Measurements from ENCODE around the gene ACACB. TPM values are rescaled to one million over a fixed set of nuclear protein-coding genes. Genes with fewer than 3 reads are reported as not detected.

Gene ACACB
- total RNA-seq, 2 experiments from 2014 or later: 21.4 to 23.2 TPM

- Mint-ChIP-seq H3K27me3 (no peaks in the 10 kb centered on the region), H3K27ac (no peak overlapping the region), H3K36me3 (no peaks in the 10 kb centered on the region), H3K4me1 (peaks cover 17% of the 10 kb centered on the region), H3K4me3 (no peak overlapping the region), H3K9me3 (no peaks in the 10 kb centered on the region)
- DNase-seq (no peak), ATAC-seq (ENCODE audit: low read depth) (no peak)
- POLR2A ChIA-PET: no interaction called here
Observed at GRCh38 chr12:109115404-109115757, 1.0 kb upstream of the ACACB start.

GRCh38 chr12:109116611-109116949, 193 bp downstream of the ACACB start:
- no peaks in the 10 kb centered on the region for H3K27me3 Mint-ChIP-seq
- ATAC-seq (ENCODE audit: low read depth) (no peak), DNase-seq (no peak)
- no peak overlapping the region for H3K27ac Mint-ChIP-seq
- POLR2A ChIA-PET: interaction anchor here (0.6 kb wide), 1 partner anchor 1773 kb away, joined by 4 read pairs; no protein-coding TSS in a partner anchor
- no peaks in the 10 kb centered on the region for H3K36me3 Mint-ChIP-seq
- no peak overlapping the region for H3K4me3 Mint-ChIP-seq
- H3K4me1 Mint-ChIP-seq: peaks cover 13% of the 10 kb centered on the region
- no peaks in the 10 kb centered on the region for H3K9me3 Mint-ChIP-seq

- POLR2A ChIA-PET: no interaction called here
- no peaks in the 10 kb centered on the region for H3K9me3 Mint-ChIP-seq
- ATAC-seq (ENCODE audit: low read depth) (no peak), DNase-seq (no peak)
- no peak overlapping the region for H3K27ac Mint-ChIP-seq
- peaks cover 6% of the 10 kb centered on the region for H3K4me1 Mint-ChIP-seq
- no peaks in the 10 kb centered on the region for H3K27me3 Mint-ChIP-seq
- no peaks in the 10 kb centered on the region for H3K36me3 Mint-ChIP-seq
- H3K4me3 Mint-ChIP-seq: no peak overlapping the region
Observed at GRCh38 chr12:109120095-109120494, 3.7 kb downstream of the ACACB start.

- H3K27ac Mint-ChIP-seq: no peak overlapping the region
- H3K4me3 Mint-ChIP-seq: no peak overlapping the region
- DNase-seq (no peak), ATAC-seq (ENCODE audit: low read depth) (no peak)
- H3K4me1 Mint-ChIP-seq: peaks cover 4% of the 10 kb centered on the region
- H3K9me3 Mint-ChIP-seq: no peaks in the 10 kb centered on the region
- no peaks in the 10 kb centered on the region for H3K27me3 Mint-ChIP-seq
- POLR2A ChIA-PET: no interaction called here
- H3K36me3 Mint-ChIP-seq: no peaks in the 10 kb centered on the region
Observed at GRCh38 chr12:109120557-109120956, 4.2 kb downstream of the ACACB start.

GRCh38 chr12:109121346-109121880, 5.0 kb downstream of the ACACB start:
- Mint-ChIP-seq H3K36me3 (no peaks in the 10 kb centered on the region), H3K27ac (no peak overlapping the region), H3K4me1 (no peaks in the 10 kb centered on the region), H3K9me3 (no peaks in the 10 kb centered on the region), H3K4me3 (no peak overlapping the region), H3K27me3 (no peaks in the 10 kb centered on the region)
- ATAC-seq (ENCODE audit: low read depth): no peak
- no peak for DNase-seq
- POLR2A ChIA-PET: no interaction called here

GRCh38 chr12:109124878-109125648, 8.7 kb downstream of the ACACB start:
- no peaks in the 10 kb centered on the region for H3K4me1 Mint-ChIP-seq
- POLR2A ChIA-PET: no interaction called here
- ATAC-seq (ENCODE audit: low read depth): no peak

GRCh38 chr12:109125791-109126190, 9.4 kb downstream of the ACACB start:
- no peak overlapping the region for H3K4me3 Mint-ChIP-seq
- H3K36me3 Mint-ChIP-seq: no peaks in the 10 kb centered on the region
- H3K9me3 Mint-ChIP-seq: no peaks in the 10 kb centered on the region
- no peak for DNase-seq
- ATAC-seq (ENCODE audit: low read depth): no peak
- POLR2A ChIA-PET: no interaction called here
- H3K4me1 Mint-ChIP-seq: no peaks in the 10 kb centered on the region
- no peak overlapping the region for H3K27ac Mint-ChIP-seq
- no peaks in the 10 kb centered on the region for H3K27me3 Mint-ChIP-seq

More at GRCh38 chr12:109124878-109125648, 8.7 kb downstream of the ACACB start:
- Mint-ChIP-seq H3K36me3 (no peaks in the 10 kb centered on the region), H3K4me3 (no peak overlapping the region), H3K27ac (no peak overlapping the region), H3K9me3 (no peaks in the 10 kb centered on the region), H3K27me3 (no peaks in the 10 kb centered on the region)
- DNase-seq: no peak

- ATAC-seq (ENCODE audit: low read depth) (no peak), DNase-seq (no peak)
- Mint-ChIP-seq H3K9me3 (no peaks in the 10 kb centered on the region), H3K4me3 (no peak overlapping the region), H3K27me3 (no peaks in the 10 kb centered on the region), H3K36me3 (no peaks in the 10 kb centered on the region), H3K4me1 (no peaks in the 10 kb centered on the region), H3K27ac (no peak overlapping the region)
- POLR2A ChIA-PET: no interaction called here
Observed at GRCh38 chr12:109126784-109127183, 10.4 kb downstream of the ACACB start.

GRCh38 chr12:109127533-109128242, 11.3 kb downstream of the ACACB start:
- Mint-ChIP-seq H3K27ac (no peak overlapping the region), H3K36me3 (no peaks in the 10 kb centered on the region), H3K4me3 (no peak overlapping the region), H3K4me1 (no peaks in the 10 kb centered on the region), H3K27me3 (no peaks in the 10 kb centered on the region), H3K9me3 (no peaks in the 10 kb centered on the region)
- no peak for DNase-seq
- POLR2A ChIA-PET: no interaction called here
- ATAC-seq (ENCODE audit: low read depth): no peak

GRCh38 chr12:109130297-109131153, 14.1 kb downstream of the ACACB start:
- no peaks in the 10 kb centered on the region for H3K9me3 Mint-ChIP-seq
- H3K27me3 Mint-ChIP-seq: no peaks in the 10 kb centered on the region
- no peaks in the 10 kb centered on the region for H3K36me3 Mint-ChIP-seq
- no peak overlapping the region for H3K27ac Mint-ChIP-seq
- no peak overlapping the region for H3K4me3 Mint-ChIP-seq
- no peaks in the 10 kb centered on the region for H3K4me1 Mint-ChIP-seq
- DNase-seq (no peak), ATAC-seq (ENCODE audit: low read depth) (no peak)
- POLR2A ChIA-PET: no interaction called here

GRCh38 chr12:109131154-109132050, 15.0 kb downstream of the ACACB start:
- H3K27ac Mint-ChIP-seq: no peak overlapping the region
- POLR2A ChIA-PET: no interaction called here
- no peaks in the 10 kb centered on the region for H3K36me3 Mint-ChIP-seq
- ATAC-seq (ENCODE audit: low read depth): no peak
- no peak for DNase-seq
- H3K4me1 Mint-ChIP-seq: no peaks in the 10 kb centered on the region
- no peaks in the 10 kb centered on the region for H3K9me3 Mint-ChIP-seq
- no peak overlapping the region for H3K4me3 Mint-ChIP-seq
- no peaks in the 10 kb centered on the region for H3K27me3 Mint-ChIP-seq

- no peaks in the 10 kb centered on the region for H3K36me3 Mint-ChIP-seq
- H3K27ac Mint-ChIP-seq: no peak overlapping the region
- peaks cover 7% of the 10 kb centered on the region for H3K27me3 Mint-ChIP-seq
- H3K4me1 Mint-ChIP-seq: no peaks in the 10 kb centered on the region
- DNase-seq: no peak
- no peak overlapping the region for H3K4me3 Mint-ChIP-seq
- no peaks in the 10 kb centered on the region for H3K9me3 Mint-ChIP-seq
- no peak for ATAC-seq (ENCODE audit: low read depth)
- POLR2A ChIA-PET: no interaction called here
Observed at GRCh38 chr12:109134186-109134917, 18.0 kb downstream of the ACACB start.

Data from activated naive CD8-positive, alpha-beta T cell treated with anti-CD3 and anti-CD28 coated beads, Interleukin-2, amount 10 ng/mL, durations not matched to agents 7 days and 5 days (primary cell).